MG63 (cell line): ENCODE data around the gene NHLH1. TPM values are rescaled to one million over a fixed set of nuclear protein-coding genes. Genes with fewer than 3 reads are reported as not detected.

ENCODE experiments used
- DNase-seq: peaks from one replicate; pipeline ENCODE4 v3.0.0-alpha.2; 2020
- H3K27me3 ChIP-seq: fragments of 250-450 bp; sonication (Bioruptor Pico); 2 replicates; pipeline ENCODE4 v1.5.1; 2020; ENCODE audit warnings: mild to moderate bottlenecking, moderate library complexity
- H3K36me3 ChIP-seq: fragments of 250-450 bp; sonication (Bioruptor Pico); 2 replicates; pipeline ENCODE4 v1.5.1; 2020; ENCODE audit warnings: mild to moderate bottlenecking, moderate library complexity
- H3K4me3 ChIP-seq: fragments of 250-450 bp; sonication (Bioruptor Pico); 2 replicates; pipeline ENCODE4 v1.5.1; 2020; ENCODE audit warnings: mild to moderate bottlenecking, moderate library complexity
- H3K9me3 ChIP-seq: fragments of 250-450 bp; sonication (Bioruptor Pico); 2 replicates; pipeline ENCODE4 v1.5.1; 2020; ENCODE audit warnings: mild to moderate bottlenecking, moderate library complexity
- total RNA-seq: library from RNA; depleted of rRNA; stranded (reverse); fragments of >200 nt; shearing (Covaris generic); gene quantifications from 2 replicates; pipeline ENCODE4 v1.2.3, GENCODE V29; 2014; ENCODE audit warnings: low replicate concordance; rRNA removed

NHLH1 gene
- total RNA-seq, 1 experiment from 2014 or later = not detected

DNA sequence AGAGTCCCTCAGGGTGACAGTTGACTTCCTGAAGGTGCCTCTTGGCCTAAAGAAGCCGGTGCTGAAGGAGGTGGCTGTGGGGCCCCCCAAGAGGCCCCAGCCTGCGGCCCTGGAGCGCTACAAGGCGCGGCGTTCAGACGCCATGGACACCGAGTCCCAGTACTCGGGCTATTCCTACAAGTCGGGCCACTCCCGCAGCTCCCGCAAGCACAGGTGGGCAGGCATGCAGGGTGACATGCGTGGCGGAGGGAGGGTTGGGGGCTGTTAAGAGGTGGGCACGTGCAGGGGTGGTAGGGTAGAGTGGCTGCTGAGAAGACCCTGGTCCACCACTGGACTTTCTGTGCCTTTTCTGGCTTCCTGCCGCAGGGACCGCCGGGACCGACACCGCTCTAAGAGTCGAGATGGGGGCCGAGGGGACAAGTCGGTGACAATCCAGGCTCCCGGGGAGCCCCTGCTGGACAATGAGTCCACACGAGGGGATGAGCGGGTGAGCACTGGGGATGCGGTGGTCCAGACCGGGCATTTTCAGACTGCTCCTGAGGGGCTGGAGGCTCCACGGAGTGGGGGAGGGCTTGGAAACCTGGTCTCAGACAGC lies 48.9 kb downstream of the NHLH1 start:
- DNase-seq = no peak
- no peaks in the 10 kb centered on the region for H3K9me3 ChIP-seq

DNA sequence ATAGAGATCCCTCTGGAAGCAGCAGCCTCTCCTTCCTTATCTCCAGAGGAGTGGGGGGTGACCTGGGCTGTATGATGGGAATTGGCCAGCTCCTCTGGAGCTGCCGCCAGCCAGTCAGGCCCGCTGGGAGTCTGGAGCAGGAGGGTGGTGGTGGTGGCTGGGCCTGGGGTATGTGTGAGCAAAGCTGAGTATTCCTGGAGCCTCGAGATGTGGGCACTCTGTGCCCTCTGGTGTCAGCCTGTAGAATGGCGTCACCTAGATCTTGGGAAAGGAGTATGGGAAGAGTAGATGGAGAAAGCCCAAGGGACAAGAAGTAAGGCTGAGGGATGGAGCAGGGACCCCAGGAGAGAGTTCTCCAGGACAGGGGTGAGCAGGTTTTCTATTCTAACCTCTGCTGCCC lies 49.5 kb downstream of the NHLH1 start:
- Histone ChIP-seq H3K9me3 (no peaks in the 10 kb centered on the region), H3K27me3 (no peaks in the 10 kb centered on the region), H3K4me3 (no peak overlapping the region), H3K36me3 (no peaks in the 10 kb centered on the region)
- peak; percentile 38 for DNase-seq

More for the DNA sequence above, 48.9 kb downstream of the NHLH1 start:
- H3K27me3 ChIP-seq = no peaks in the 10 kb centered on the region
- H3K4me3 ChIP-seq = no peak overlapping the region
- H3K36me3 ChIP-seq = no peaks in the 10 kb centered on the region

DNA sequence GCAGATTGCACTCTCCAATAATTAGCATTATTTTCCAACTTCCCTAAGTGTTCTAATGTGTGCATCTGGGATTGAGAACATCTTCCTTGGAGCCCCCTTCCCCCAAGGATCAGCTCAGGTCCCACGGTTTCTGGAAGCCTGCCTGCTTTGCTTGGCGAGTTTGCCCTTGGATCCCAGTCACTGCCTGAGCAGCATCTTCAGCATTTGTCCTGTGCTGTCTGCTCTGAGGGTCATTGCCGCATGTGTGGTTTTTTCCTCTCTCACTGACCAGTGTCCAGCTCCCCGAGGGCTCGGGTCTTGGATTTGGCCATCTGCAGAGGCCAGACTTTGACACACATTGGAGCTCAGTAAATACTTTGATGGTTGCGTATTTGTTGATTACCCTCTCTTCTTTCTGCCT lies 51.6 kb downstream of the NHLH1 start:
- Histone ChIP-seq H3K4me3 (no peak overlapping the region), H3K27me3 (no peaks in the 10 kb centered on the region), H3K36me3 (no peaks in the 10 kb centered on the region), H3K9me3 (no peaks in the 10 kb centered on the region)
- DNase-seq = no peak

- H3K27me3 ChIP-seq = no peaks in the 10 kb centered on the region
- no peak overlapping the region for H3K4me3 ChIP-seq
- H3K9me3 ChIP-seq = no peaks in the 10 kb centered on the region
- no peaks in the 10 kb centered on the region for H3K36me3 ChIP-seq
- no peak for DNase-seq
Observed at GRCh38 chr1:160419150-160419837, 52.4 kb downstream of the NHLH1 start.

GRCh38 chr1:160419838-160420169 lies 52.9 kb downstream of the NHLH1 start:
- H3K36me3 ChIP-seq = no peaks in the 10 kb centered on the region

DNA sequence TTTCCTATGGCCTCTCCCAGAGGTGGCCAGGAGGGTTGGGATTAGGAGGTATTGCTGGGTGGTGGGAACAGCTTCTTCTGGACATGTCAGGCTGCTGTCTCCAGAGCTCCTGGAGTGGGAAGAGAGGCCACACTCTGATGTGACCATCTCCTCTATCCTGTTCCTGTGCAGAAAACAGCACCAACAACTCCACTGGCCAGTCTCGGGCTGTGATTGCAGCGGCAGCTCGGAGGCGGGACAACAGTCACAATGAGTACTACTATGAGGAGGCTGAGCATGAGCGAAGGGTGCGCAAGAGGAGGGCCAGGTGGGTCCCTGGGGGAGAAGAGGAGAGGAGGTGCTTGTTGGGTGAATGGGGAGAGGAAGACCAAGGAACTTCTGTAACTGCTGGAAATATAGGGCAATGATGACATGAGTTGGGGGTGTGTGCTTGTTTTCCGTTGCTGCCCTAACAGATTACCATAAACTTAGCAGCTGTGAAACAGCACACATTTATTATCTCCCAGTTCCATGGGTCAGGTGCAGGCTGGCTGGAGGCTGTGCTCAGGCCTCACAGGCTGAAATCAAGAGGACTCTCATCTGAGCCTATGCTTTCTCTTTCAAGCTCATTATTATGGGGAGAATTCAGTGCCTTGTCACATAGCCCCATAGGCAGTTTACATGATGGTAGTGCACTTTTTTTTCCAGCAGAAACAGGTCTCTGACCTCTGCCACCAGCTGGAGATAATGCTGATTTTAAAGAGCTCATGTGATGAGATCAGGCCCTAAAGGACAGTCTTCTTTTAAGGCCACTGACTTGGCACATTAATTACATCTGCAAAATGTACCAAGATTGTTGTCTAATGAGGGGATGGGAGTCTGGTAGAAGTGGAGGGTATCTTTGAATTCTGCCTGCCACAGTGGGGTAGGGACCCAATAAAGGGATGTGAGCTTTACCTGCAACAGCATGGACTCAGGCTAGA lies 54.3 kb downstream of the NHLH1 start:
- Histone ChIP-seq H3K27me3 (no peaks in the 10 kb centered on the region), H3K9me3 (no peaks in the 10 kb centered on the region), H3K4me3 (no peak overlapping the region), H3K36me3 (no peaks in the 10 kb centered on the region)
- no peak for DNase-seq

More at GRCh38 chr1:160419838-160420169, 52.9 kb downstream of the NHLH1 start:
- no peaks in the 10 kb centered on the region for H3K27me3 ChIP-seq
- H3K9me3 ChIP-seq = no peaks in the 10 kb centered on the region
- DNase-seq = no peak
- no peak overlapping the region for H3K4me3 ChIP-seq

DNA sequence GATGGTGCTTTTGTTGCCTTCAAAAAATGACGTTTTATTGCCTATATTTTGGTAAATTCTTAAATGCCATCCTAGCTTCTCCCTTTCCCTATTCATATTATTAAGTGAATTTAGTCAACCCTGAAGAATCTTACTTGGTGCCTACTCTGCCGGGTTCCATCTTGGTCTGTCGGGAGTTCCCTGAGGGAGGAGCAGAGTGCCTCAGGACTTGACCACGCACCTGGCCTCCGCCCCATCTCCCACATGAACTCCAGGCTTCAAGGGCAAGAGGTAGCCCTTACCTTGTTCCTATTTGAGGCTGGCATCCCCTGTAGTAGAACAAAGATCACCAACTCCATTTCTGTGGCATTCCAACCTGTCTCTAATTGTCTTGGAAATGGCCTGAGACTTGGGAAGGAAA lies 55.0 kb downstream of the NHLH1 start:
- no peaks in the 10 kb centered on the region for H3K27me3 ChIP-seq
- no peaks in the 10 kb centered on the region for H3K9me3 ChIP-seq
- no peaks in the 10 kb centered on the region for H3K36me3 ChIP-seq
- no peak for DNase-seq
- H3K4me3 ChIP-seq = no peak overlapping the region

Other genes with a start within 250 kb of the NHLH1 start
- gene ATP1A4, start 215.5 kb upstream of the NHLH1 start, total RNA-seq = not detected in 2 replicates
- gene CASQ1, start 176.5 kb upstream of the NHLH1 start, total RNA-seq = not detected in 2 replicates
- gene PEA15, start 161.7 kb upstream of the NHLH1 start, total RNA-seq = 243 and 355 TPM in 2 replicates
- gene DCAF8, start 104.5 kb upstream of the NHLH1 start, total RNA-seq = 46.3 and 71.9 TPM in 2 replicates
- gene PEX19, start 81.9 kb upstream of the NHLH1 start, total RNA-seq = 23.7 and 27.2 TPM in 2 replicates
- gene COPA, start 23.8 kb upstream of the NHLH1 start, total RNA-seq = 144 and 206 TPM in 2 replicates
- gene NCSTN, start 23.7 kb upstream of the NHLH1 start, total RNA-seq = 31.5 and 50.6 TPM in 2 replicates
- not detected in 2 replicates for gene VANGL2, start 33.5 kb downstream of the NHLH1 start, total RNA-seq
- gene SLAMF6, start 156.2 kb downstream of the NHLH1 start, total RNA-seq = not detected in 2 replicates
- gene CD84, start 212.4 kb downstream of the NHLH1 start, total RNA-seq = not detected in 2 replicates